H1 (cell line): ENCODE measurements around the gene ADAM12. TPM values are rescaled to one million over a fixed set of nuclear protein-coding genes. Genes with fewer than 3 reads are reported as not detected.

Experiments used
- CREB1 ChIP-seq: IDR thresholded peaks from 2 replicates; pipeline ENCODE4 v1.6.1; 2012; ENCODE audit warnings: inconsistent platforms
- JUN ChIP-seq: IDR thresholded peaks from 2 replicates; pipeline ENCODE4 v1.6.1; 2011; ENCODE audit warnings: low read depth, mild to moderate bottlenecking, improper control_type of control experiment, low read length
- NANOG ChIP-seq: IDR thresholded peaks from 2 replicates; pipeline ENCODE4 v1.6.1; 2011; ENCODE audit warnings: low read length, low read depth, mild to moderate bottlenecking, inconsistent platforms; ENCODE audit not compliant: insufficient read depth, poor library complexity, severe bottlenecking
- NRF1 ChIP-seq: IDR thresholded peaks from 2 replicates; pipeline ENCODE4 v1.6.1; 2011; ENCODE audit warnings: mild to moderate bottlenecking, low read depth, low read length, improper control_type of control experiment
- PHF8 ChIP-seq: fragments of 200-600 bp; sonication (generic); conservative IDR thresholded peaks from 2 replicates; pipeline ENCODE4 v1.7.1; 2012; ENCODE audit warnings: low read depth, mild to moderate bottlenecking, inconsistent platforms, low read length, moderate library complexity
- SUZ12 ChIP-seq: fragments of 200-600 bp; sonication (generic); IDR thresholded peaks from 2 replicates; pipeline ENCODE4 v1.6.1; 2012; ENCODE audit warnings: mild to moderate bottlenecking, inconsistent platforms, low read length, moderate library complexity, mixed read lengths
- TBP ChIP-seq: IDR thresholded peaks from 2 replicates; pipeline ENCODE4 v1.6.1; 2011; ENCODE audit warnings: low read depth, low read length, improper control_type of control experiment
- polyA plus RNA-seq, 7 experiments: library from polyadenylated mRNA; depleted of rRNA in 3 of 7; stranded (reverse) in 5 of 7; unstranded in 2 of 7; fragments of >200 nt in 5 of 7; fragments of 200-250 nt in 2 of 7; gene quantifications; 1 replicate in 5 of 7; 2 replicates in 1 of 7; 4 replicates in 1 of 7; pipeline versions ENCODE4 v1.2.1 to v1.2.3, GENCODE V29; 2011 to 2013; ENCODE audit warnings: missing spikeins in 2 of 7, mixed read lengths in 2 of 7
- total RNA-seq: library from RNA; stranded (reverse); fragmentation: NEBNext Ultra II Directional; extraction: Animal tissue kit (Norgen Biotek cat#: 25700); gene quantifications from 2 replicates; pipeline ENCODE4 v1.2.1, GENCODE V29; 2021

Gene ADAM12
- total and polyA plus RNA-seq, 2 of the 8 experiments (the other 6 are each of a cell fraction or from before 2014, with no cell fraction given): 0.07 to 0.17 TPM

GRCh38 chr10:126014309-126014708, 374.0 kb downstream of the ADAM12 start (continued):
- TF ChIP-seq JUN: no peak
- TF ChIP-seq TBP: no peak
- TF ChIP-seq CREB1: no peak
- no peak for TF ChIP-seq NANOG
- no peak for TF ChIP-seq PHF8
- no peak for TF ChIP-seq SUZ12
- no peak for TF ChIP-seq NRF1
- TF ChIP-seq, all 59 proteins: peak for 0
